GM23338 (cell line): ENCODE results near the gene ASB9.

ENCODE experiments used
- EZH2 ChIP-seq: fragments of 200-600 bp; sonication (generic); IDR thresholded peaks from one replicate; pipeline ENCODE4 v1.8.0; 2017; ENCODE audit warnings: antibody characterized with exemption, mild to moderate bottlenecking, low read depth; ENCODE audit not compliant: unreplicated experiment
- JUNB ChIP-seq: IDR thresholded peaks from one replicate; pipeline ENCODE4 v1.6.1; 2016; ENCODE audit warnings: antibody characterized with exemption; ENCODE audit not compliant: unreplicated experiment
- POLR2AphosphoS5 ChIP-seq: IDR thresholded peaks from 2 replicates; pipeline ENCODE4 v1.6.1; 2016; ENCODE audit warnings: antibody characterized with exemption, low read depth
- TF ChIP-seq, protein P1 (sequence below), 2 experiments: fragments of 200-600 bp in 1 of 2; sonication (generic) in 1 of 2; conservative IDR thresholded peaks; 2 replicates each; pipeline versions ENCODE4 v1.5.1 to v1.6.1; 2016 to 2017; ENCODE audit warnings: antibody characterized with exemption in 2 of 2, low read depth in 2 of 2, mild to moderate bottlenecking in 2 of 2, moderate library complexity in 1 of 2
- TF ChIP-seq, protein P2 (sequence below): IDR thresholded peaks from one replicate; pipeline ENCODE4 v1.6.1; 2018; ENCODE audit warnings: antibody characterized with exemption; ENCODE audit not compliant: unreplicated experiment
- TF ChIP-seq, protein P3 (sequence below): IDR thresholded peaks from 2 replicates; pipeline ENCODE4 v1.6.1; 2016; ENCODE audit warnings: antibody characterized with exemption

DNA sequence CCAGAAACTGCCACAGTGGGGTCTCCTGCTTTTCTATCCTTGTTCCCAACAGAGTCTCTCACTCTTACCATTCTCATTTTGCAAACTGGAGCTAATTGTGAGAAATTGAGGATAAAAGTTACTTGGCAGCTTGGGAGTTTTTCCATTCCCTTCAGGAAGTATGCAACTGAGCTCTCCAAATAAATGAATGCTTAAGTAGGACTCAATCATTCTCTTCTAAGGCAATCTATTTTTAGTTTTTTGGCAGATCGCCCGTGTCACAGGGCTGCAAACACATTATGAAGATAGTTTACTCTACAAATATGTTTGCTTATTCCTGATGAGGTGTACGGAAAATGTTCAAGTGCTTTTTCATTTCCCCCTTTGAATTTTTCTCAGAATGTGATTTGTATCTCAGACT lies 40.2 kb upstream of the ASB9 start:
- TF ChIP-seq, protein P1, sequence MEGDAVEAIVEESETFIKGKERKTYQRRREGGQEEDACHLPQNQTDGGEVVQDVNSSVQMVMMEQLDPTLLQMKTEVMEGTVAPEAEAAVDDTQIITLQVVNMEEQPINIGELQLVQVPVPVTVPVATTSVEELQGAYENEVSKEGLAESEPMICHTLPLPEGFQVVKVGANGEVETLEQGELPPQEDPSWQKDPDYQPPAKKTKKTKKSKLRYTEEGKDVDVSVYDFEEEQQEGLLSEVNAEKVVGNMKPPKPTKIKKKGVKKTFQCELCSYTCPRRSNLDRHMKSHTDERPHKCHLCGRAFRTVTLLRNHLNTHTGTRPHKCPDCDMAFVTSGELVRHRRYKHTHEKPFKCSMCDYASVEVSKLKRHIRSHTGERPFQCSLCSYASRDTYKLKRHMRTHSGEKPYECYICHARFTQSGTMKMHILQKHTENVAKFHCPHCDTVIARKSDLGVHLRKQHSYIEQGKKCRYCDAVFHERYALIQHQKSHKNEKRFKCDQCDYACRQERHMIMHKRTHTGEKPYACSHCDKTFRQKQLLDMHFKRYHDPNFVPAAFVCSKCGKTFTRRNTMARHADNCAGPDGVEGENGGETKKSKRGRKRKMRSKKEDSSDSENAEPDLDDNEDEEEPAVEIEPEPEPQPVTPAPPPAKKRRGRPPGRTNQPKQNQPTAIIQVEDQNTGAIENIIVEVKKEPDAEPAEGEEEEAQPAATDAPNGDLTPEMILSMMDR (conservative IDR thresholded peaks at IDR 0.05; ENCODE audit: low read depth in 2 of 2): no peak
- TF ChIP-seq, protein P2, sequence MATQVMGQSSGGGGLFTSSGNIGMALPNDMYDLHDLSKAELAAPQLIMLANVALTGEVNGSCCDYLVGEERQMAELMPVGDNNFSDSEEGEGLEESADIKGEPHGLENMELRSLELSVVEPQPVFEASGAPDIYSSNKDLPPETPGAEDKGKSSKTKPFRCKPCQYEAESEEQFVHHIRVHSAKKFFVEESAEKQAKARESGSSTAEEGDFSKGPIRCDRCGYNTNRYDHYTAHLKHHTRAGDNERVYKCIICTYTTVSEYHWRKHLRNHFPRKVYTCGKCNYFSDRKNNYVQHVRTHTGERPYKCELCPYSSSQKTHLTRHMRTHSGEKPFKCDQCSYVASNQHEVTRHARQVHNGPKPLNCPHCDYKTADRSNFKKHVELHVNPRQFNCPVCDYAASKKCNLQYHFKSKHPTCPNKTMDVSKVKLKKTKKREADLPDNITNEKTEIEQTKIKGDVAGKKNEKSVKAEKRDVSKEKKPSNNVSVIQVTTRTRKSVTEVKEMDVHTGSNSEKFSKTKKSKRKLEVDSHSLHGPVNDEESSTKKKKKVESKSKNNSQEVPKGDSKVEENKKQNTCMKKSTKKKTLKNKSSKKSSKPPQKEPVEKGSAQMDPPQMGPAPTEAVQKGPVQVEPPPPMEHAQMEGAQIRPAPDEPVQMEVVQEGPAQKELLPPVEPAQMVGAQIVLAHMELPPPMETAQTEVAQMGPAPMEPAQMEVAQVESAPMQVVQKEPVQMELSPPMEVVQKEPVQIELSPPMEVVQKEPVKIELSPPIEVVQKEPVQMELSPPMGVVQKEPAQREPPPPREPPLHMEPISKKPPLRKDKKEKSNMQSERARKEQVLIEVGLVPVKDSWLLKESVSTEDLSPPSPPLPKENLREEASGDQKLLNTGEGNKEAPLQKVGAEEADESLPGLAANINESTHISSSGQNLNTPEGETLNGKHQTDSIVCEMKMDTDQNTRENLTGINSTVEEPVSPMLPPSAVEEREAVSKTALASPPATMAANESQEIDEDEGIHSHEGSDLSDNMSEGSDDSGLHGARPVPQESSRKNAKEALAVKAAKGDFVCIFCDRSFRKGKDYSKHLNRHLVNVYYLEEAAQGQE: no peak
- no peak for TF ChIP-seq POLR2AphosphoS5
- TF ChIP-seq, protein P3, sequence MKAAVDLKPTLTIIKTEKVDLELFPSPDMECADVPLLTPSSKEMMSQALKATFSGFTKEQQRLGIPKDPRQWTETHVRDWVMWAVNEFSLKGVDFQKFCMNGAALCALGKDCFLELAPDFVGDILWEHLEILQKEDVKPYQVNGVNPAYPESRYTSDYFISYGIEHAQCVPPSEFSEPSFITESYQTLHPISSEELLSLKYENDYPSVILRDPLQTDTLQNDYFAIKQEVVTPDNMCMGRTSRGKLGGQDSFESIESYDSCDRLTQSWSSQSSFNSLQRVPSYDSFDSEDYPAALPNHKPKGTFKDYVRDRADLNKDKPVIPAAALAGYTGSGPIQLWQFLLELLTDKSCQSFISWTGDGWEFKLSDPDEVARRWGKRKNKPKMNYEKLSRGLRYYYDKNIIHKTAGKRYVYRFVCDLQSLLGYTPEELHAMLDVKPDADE: no peak
- no peak for TF ChIP-seq EZH2
- TF ChIP-seq JUNB: no peak
